Lower lobe of right lung (tissue), 2 donors: Measurements from ENCODE around the gene REV3L. TPM values are rescaled to one million over a fixed set of nuclear protein-coding genes. Genes with fewer than 3 reads are reported as not detected.
A peak's percentile ranks its signal among the peaks of the same experiment; 100 is the strongest.

ENCODE experiments used
- ATAC-seq, 2 donors: fragments of 200-7000 bp; cut with Tn5 transposase; one replicate each; pipeline ENCODE4 v1.9.1; 2020 to 2022; ENCODE audit warnings: mild to moderate bottlenecking in 2 of 2, moderate library complexity in 2 of 2
- DNase-seq: peaks from one replicate; pipeline ENCODE4 v3.0.0-alpha.2; 2020
- H3K27ac ChIP-seq: fragments of 200-600 bp; one replicate; pipeline ENCODE4 v1.8.0; 2022
- H3K27me3 ChIP-seq: fragments of 200-600 bp; one replicate; pipeline ENCODE4 v1.8.0; 2022; ENCODE audit warnings: low read depth
- H3K36me3 ChIP-seq: fragments of 200-600 bp; one replicate; pipeline ENCODE4 v1.8.0; 2022; ENCODE audit warnings: mild to moderate bottlenecking
- H3K4me1 ChIP-seq: fragments of 200-600 bp; one replicate; pipeline ENCODE4 v1.8.0; 2022
- H3K4me3 ChIP-seq: fragments of 200-600 bp; one replicate; pipeline ENCODE4 v1.8.0; 2022; ENCODE audit warnings: mild to moderate bottlenecking
- H3K9me3 ChIP-seq: fragments of 200-600 bp; one replicate; pipeline ENCODE4 v1.8.0; 2022
- CTCF ChIP-seq: fragments of 200-600 bp; IDR thresholded peaks from one replicate; pipeline ENCODE4 v1.8.0; 2022; ENCODE audit warnings: antibody characterized with exemption, mild to moderate bottlenecking
- intact Hi-C: fragments of 100-400 bp; cut with DNase I; formaldehyde crosslinking; loops from one replicate; pipeline ENCODE4 v1.11.0; 2022
- total RNA-seq: library from RNA; stranded (reverse); fragmentation: NEBNext Ultra II Directional; extraction: Animal tissue kit (Norgen Biotek cat#: 25700); gene quantifications from one replicate; pipeline ENCODE4 v1.2.1, GENCODE V29; 2021
- donor health status: DM: no; HTN: yes; CAD: no; lungs with severe emphysema.

The REV3L gene
- total RNA-seq, 1 donor from 2014 or later, result 30.3 TPM

GRCh38 chr6:111382476-111383294 is 100.3 kb downstream of the REV3L start:
- no peaks in the 10 kb centered on the region for H3K9me3 ChIP-seq
- no peak for TF ChIP-seq CTCF
- H3K36me3 ChIP-seq, result peaks cover 59% of the 10 kb centered on the region
- intact Hi-C loops, result no loop called here
- H3K4me1 ChIP-seq, result no peaks in the 10 kb centered on the region
- no peaks in the 10 kb centered on the region for H3K27me3 ChIP-seq
- no peak overlapping the region for H3K27ac ChIP-seq
- DNase-seq (peak; percentile 49), ATAC-seq (peak; percentile 63 to 65)
- H3K4me3 ChIP-seq, result no peak overlapping the region

- intact Hi-C loops, result no loop called here
- H3K27me3 ChIP-seq, result no peaks in the 10 kb centered on the region
- H3K4me3 ChIP-seq, result no peak overlapping the region
- no peak overlapping the region for H3K27ac ChIP-seq
- H3K4me1 ChIP-seq, result no peaks in the 10 kb centered on the region
- H3K36me3 ChIP-seq, result peaks cover 59% of the 10 kb centered on the region
- ATAC-seq (no peak), DNase-seq (no peak)
- no peaks in the 10 kb centered on the region for H3K9me3 ChIP-seq
- no peak for TF ChIP-seq CTCF
Measured at GRCh38 chr6:111381728-111382127, 101.3 kb downstream of the REV3L start.

- H3K27me3 ChIP-seq, result no peaks in the 10 kb centered on the region
- no peaks in the 10 kb centered on the region for H3K4me1 ChIP-seq
- H3K36me3 ChIP-seq, result peaks cover 59% of the 10 kb centered on the region
- TF ChIP-seq CTCF, result no peak
- H3K9me3 ChIP-seq, result no peaks in the 10 kb centered on the region
- DNase-seq, result no peak
- no peak overlapping the region for H3K4me3 ChIP-seq
- intact Hi-C loops, result no loop called here
- no peak for ATAC-seq
- H3K27ac ChIP-seq, result no peak overlapping the region
Measured at GRCh38 chr6:111381123-111381522, 101.9 kb downstream of the REV3L start.

GRCh38 chr6:111379831-111380230 is 103.2 kb downstream of the REV3L start:
- no peak for TF ChIP-seq CTCF
- ATAC-seq, result no peak
- DNase-seq, result no peak
- peaks cover 65% of the 10 kb centered on the region for H3K36me3 ChIP-seq
- intact Hi-C loops, result no loop called here
- no peaks in the 10 kb centered on the region for H3K9me3 ChIP-seq
- H3K27me3 ChIP-seq, result no peaks in the 10 kb centered on the region
- H3K4me3 ChIP-seq, result no peak overlapping the region
- H3K4me1 ChIP-seq, result no peaks in the 10 kb centered on the region
- no peak overlapping the region for H3K27ac ChIP-seq

- Histone ChIP-seq H3K4me3 (no peak overlapping the region), H3K36me3 (peaks cover 65% of the 10 kb centered on the region), H3K4me1 (no peaks in the 10 kb centered on the region), H3K27me3 (no peaks in the 10 kb centered on the region), H3K9me3 (no peaks in the 10 kb centered on the region), H3K27ac (no peak overlapping the region)
- DNase-seq, result no peak
- no peak for TF ChIP-seq CTCF
- no peak for ATAC-seq
- intact Hi-C loops, result no loop called here
Measured at GRCh38 chr6:111379302-111379701, 103.7 kb downstream of the REV3L start.
